H1 (cell line): ENCODE data around the gene COL6A5. TPM values are rescaled to one million over a fixed set of nuclear protein-coding genes. Genes with fewer than 3 reads are reported as not detected.

Experiments used
- ASH2L ChIP-seq: fragments of 200-600, 300-600 bp; sonication (generic); IDR thresholded peaks from one replicate; pipeline ENCODE4 v1.7.1; 2017; ENCODE audit warnings: low read length
- SRF ChIP-seq: IDR thresholded peaks from 2 replicates; pipeline ENCODE4 v1.6.1; 2011; ENCODE audit warnings: mild to moderate bottlenecking, low read depth, low read length, moderate library complexity
- SUZ12 ChIP-seq: fragments of 200-600 bp; sonication (generic); IDR thresholded peaks from 2 replicates; pipeline ENCODE4 v1.6.1; 2012; ENCODE audit warnings: mild to moderate bottlenecking, inconsistent platforms, low read length, moderate library complexity, mixed read lengths
- TCF12 ChIP-seq: IDR thresholded peaks from 2 replicates; pipeline ENCODE4 v1.6.1; 2011; ENCODE audit warnings: low read depth, mild to moderate bottlenecking, low read length
- TEAD4 ChIP-seq: IDR thresholded peaks from 2 replicates; pipeline ENCODE4 v1.6.1; 2012; ENCODE audit warnings: low read depth, low read length, inconsistent platforms, mixed read lengths
- polyA plus RNA-seq, 7 experiments: library from polyadenylated mRNA; depleted of rRNA in 3 of 7; stranded (reverse) in 5 of 7; unstranded in 2 of 7; fragments of >200 nt in 5 of 7; fragments of 200-250 nt in 2 of 7; gene quantifications; 1 replicate in 5 of 7; 2 replicates in 1 of 7; 4 replicates in 1 of 7; pipeline versions ENCODE4 v1.2.1 to v1.2.3, GENCODE V29; 2011 to 2013; ENCODE audit warnings: missing spikeins in 2 of 7, mixed read lengths in 2 of 7
- total RNA-seq: library from RNA; stranded (reverse); fragmentation: NEBNext Ultra II Directional; extraction: Animal tissue kit (Norgen Biotek cat#: 25700); gene quantifications from 2 replicates; pipeline ENCODE4 v1.2.1, GENCODE V29; 2021

Gene COL6A5
- total and polyA plus RNA-seq, 2 of the 8 experiments (the other 6 are each of a cell fraction or from before 2014, with no cell fraction given): 0.05 to 0.06 TPM

DNA sequence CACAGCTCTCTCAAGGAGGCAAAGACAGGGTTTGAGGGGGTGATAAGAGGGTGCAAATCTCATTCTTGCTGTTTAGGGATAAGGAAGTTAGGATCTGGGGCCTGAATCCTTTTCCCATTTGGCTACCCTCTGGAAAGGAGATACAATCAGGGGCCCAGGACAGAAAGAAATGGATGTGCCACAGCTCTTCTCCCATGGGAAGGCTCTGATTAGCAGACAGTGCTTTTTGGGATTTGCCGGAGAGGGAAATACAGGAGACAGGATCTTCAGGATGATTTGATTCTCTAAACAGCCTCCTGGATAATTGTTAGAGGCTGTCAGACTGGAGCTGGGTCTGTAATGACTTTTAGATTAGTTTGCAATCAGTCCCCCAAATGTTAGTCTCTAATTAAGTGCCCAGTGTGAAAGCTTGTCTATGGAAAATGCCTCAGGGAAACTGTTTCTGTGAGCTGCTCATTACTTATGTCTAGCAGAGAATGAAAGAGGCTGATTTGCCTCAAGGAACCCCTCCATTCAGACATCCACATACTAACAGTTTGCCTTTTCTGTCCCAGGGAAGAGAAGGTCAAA lies 67.6 kb downstream of the COL6A5 start (continued):
- TF ChIP-seq TEAD4 (no peak), SUZ12 (no peak), SRF (no peak), TCF12 (no peak), ASH2L (no peak)
- TF ChIP-seq, all 59 proteins: peak for 0
